Omental fat pad (tissue), 4 donors: ENCODE results near the gene PLK1. TPM values are rescaled to one million over a fixed set of nuclear protein-coding genes. Genes with fewer than 3 reads are reported as not detected.

Experiments
- ATAC-seq: fragments of 150-250 bp; one replicate; pipeline ENCODE4 v1.9.1; 2016; ENCODE audit warnings: mild to moderate bottlenecking, moderate library complexity; ENCODE audit not compliant: low FRiP score
- DNase-seq: peaks from one replicate; pipeline ENCODE4 v3.0.0-alpha.2; 2019; ENCODE audit warnings: low spot score
- total RNA-seq, 4 donors: library from RNA; depleted of rRNA; stranded (reverse); fragments of >200 nt; gene quantifications; one replicate each; pipeline ENCODE4 v1.1.0, GENCODE V29; 2016
- TF ChIP-seq, protein P1 (sequence below), 3 donors: fragments of 450-650 bp; IDR thresholded peaks; one replicate each; pipeline ENCODE4 v1.5.1; 2016 to 2017; ENCODE audit warnings: antibody characterized with exemption in 3 of 3, mild to moderate bottlenecking in 3 of 3, moderate library complexity in 2 of 3

PLK1 gene
- total RNA-seq, 4 donors from 2014 or later: 0.65 to 7.7 (median 1.4) TPM

DNA sequence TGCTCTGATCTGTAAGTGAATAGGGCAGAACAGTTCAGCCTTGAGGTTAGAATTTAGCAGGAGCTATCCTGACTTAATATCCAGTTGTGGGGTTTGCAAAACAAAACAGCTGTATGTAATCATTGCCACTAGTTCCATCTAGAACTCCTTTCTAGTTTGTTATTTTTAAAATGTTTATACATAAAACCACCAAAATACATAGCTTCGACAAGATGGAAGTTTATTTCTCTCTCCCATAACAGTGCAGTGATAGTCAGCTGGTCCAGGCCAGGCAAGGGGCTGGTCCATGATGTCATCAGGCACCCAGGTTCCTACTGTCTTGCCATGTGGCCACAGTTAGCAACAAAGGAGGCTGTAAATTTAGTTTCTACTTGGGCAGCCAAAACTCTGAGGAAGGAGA, 10.5 kb upstream of the PLK1 start:
- TF ChIP-seq, protein P1, sequence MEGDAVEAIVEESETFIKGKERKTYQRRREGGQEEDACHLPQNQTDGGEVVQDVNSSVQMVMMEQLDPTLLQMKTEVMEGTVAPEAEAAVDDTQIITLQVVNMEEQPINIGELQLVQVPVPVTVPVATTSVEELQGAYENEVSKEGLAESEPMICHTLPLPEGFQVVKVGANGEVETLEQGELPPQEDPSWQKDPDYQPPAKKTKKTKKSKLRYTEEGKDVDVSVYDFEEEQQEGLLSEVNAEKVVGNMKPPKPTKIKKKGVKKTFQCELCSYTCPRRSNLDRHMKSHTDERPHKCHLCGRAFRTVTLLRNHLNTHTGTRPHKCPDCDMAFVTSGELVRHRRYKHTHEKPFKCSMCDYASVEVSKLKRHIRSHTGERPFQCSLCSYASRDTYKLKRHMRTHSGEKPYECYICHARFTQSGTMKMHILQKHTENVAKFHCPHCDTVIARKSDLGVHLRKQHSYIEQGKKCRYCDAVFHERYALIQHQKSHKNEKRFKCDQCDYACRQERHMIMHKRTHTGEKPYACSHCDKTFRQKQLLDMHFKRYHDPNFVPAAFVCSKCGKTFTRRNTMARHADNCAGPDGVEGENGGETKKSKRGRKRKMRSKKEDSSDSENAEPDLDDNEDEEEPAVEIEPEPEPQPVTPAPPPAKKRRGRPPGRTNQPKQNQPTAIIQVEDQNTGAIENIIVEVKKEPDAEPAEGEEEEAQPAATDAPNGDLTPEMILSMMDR (IDR thresholded peaks at IDR 0.05): no peak
- no peak for DNase-seq
- no peak for ATAC-seq

DNA sequence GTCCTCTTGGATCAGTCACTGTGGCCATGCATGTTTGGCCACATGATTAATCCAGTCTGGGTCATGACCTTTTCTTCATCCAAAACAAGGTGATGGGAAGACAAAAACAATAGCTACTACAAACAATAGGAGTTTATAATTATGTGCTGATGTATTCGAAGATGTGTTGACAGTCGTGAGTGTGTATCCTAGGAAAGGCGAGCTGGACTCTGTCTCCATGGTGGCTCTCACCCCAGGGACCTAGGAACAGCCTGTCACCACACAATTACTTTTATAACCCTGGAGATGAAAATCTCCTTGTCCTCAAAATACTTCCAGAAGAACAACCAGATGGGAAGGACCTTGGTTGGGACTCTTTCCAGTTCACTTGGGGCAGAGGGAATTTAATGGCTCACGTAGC, 9.8 kb upstream of the PLK1 start:
- TF ChIP-seq, protein P1 (IDR thresholded peaks at IDR 0.05): no peak
- ATAC-seq: no peak
- DNase-seq: no peak

DNA sequence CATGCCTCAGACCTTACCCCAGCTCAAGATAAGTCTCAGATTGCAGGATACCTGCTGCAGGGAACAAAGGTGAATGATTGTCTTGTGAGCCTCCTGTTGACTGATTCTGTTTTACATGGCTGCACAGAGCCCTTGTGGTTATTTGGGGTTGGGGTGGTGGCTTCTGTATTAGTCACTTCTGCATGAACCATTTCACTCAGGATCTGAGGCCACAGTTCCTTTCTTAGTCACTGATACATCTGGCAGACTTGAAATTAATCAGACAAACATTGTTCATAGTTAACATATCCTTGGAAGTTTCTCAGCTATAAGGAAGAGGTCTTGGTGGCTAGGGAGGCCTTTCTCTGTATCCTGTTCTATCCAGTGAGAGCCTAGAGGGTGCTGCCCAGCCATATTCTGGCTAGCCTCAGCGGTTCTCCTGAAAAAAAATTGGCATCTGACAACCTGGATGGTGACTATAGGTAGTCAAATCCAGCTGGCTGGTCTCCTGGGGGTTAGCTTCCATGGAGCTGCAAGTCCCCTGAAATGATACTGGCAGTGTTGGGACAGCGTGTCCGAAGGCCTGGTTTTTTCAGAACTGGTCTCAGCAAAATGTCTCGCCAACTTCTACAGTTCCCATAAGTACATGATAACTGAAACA, 8.4 kb upstream of the PLK1 start:
- no peak for ATAC-seq
- TF ChIP-seq, protein P1 (IDR thresholded peaks at IDR 0.05): no peak
- no peak for DNase-seq

DNA sequence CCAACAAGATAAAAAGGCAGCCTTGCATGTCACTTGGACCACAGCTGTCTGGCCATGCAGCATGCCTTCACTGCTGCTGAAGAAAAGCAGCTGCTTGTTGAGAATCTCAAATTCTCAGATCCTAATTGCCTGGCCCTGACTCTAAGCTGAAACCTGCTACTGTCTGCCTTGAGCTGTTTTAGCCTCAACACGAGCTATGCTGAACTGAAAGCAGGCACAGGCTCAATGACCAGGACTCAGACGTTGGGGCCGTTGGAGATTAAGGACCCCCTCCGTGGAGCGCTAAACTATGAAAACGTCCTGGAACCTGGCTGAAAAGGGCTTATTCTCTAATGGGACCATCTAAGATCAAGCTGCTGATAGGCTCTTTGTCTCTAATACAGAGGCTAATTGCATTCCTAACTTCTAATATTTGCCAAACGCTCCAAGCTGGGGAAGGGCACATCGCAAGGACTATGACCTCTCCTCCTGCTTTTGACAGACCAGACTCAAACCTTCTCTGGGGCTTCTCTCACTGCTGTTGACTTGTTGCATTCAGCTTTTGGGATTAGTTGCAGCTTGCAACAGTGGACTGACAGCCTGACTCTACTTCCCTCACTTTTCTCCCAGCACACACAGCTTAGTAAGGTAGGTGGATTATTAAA, 4.6 kb upstream of the PLK1 start:
- DNase-seq (no peak), ATAC-seq (no peak)
- TF ChIP-seq, protein P1 (IDR thresholded peaks at IDR 0.05): no peak

DNA sequence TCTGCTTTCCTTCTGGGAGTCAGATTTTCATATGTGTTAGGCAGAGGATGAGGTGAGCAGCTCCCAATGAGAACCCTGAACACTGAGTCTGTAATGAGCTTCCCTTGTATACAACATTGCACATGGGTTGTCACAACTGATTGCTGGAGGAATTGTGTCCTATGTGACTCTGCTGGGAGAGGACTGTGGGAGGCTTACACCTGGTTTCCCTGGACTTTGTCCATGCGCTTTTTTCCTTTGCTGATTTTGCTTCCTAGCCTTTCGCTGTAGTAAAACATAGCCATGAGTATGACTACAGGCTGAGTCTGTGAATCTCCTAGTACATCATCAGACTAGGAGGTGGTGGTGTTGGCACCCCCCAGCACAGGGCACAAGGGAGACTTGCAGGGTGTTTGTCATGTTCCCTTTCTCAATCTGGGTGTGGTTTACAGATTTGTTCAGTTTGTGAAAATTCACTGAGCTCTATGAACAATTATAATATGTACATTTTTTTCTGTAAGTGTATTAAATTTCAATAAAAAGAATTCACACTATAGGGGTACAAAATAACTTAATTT, 1.7 kb upstream of the PLK1 start:
- DNase-seq: no peak
- no peak for ATAC-seq
- TF ChIP-seq, protein P1 (IDR thresholded peaks at IDR 0.05): no peak

DNA sequence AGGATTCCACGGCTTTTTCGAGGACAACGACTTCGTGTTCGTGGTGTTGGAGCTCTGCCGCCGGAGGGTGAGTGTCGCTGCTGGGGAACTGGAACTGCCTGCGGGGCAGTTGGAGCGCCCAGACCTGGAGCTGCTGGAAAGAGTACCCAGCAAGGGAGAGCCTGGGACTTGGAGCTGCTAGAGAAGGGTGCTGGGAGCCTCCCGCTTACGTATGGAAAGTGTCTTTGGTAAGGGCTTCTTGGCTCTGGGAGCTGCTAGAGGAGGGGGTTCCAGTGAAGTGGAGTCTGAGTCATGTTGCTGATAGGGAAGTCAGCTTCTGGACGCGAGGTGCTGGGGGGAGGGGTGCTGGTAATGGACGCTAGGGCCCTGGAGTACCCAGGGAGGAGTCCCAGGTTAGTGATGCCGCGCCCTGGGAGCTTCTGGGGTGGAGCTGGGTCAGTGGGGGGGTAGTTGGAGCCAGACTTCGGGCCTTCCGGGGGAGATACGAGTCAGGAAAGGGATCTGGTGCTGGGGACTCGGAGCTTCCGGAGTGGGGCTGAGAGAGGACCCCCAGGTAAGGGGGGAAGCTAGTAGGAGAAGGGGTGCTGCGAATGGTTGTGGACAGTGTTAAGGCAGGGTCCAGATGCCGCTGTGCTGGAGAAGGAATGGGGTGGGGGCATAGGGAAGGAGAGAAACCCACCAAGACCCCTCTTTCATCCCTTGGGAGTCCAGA, 741 bp downstream of the PLK1 start:
- ATAC-seq: no peak
- DNase-seq: no peak
- TF ChIP-seq, protein P1 (IDR thresholded peaks at IDR 0.05): no peak
